HG03039 (cell line): ENCODE measurements around the gene SDF4.

Source experiments
- ATAC-seq: cut with Tn5 transposase; IDR thresholded peaks from one replicate; pipeline ENCODE4 v1.9.1; 2021; ENCODE audit warnings: mild to moderate bottlenecking, moderate library complexity; ENCODE audit not compliant: unreplicated experiment

SDF4 gene

GRCh38 chr1:1168451-1169411 is 63.1 kb downstream of the SDF4 start:
- ATAC-seq = no peak

- no peak for ATAC-seq
Measured at GRCh38 chr1:1167841-1168450, 63.9 kb downstream of the SDF4 start.

- ATAC-seq = no peak
Measured at GRCh38 chr1:1167398-1167821, 64.4 kb downstream of the SDF4 start.
